HL-60 (cell line): ENCODE results near the gene TYRP1.

ENCODE experiments used
- POLR2AphosphoS5 ChIP-seq: IDR thresholded peaks from 2 replicates; pipeline ENCODE4 v1.6.1; 2012; ENCODE audit warnings: low read depth
- TF ChIP-seq, protein P1 (sequence below): IDR thresholded peaks from one replicate; pipeline ENCODE4 v1.5.1; 2011; ENCODE audit warnings: low read length, control low read depth, inconsistent platforms; ENCODE audit not compliant: insufficient read depth
- TF ChIP-seq, protein P2 (sequence below): IDR thresholded peaks from 2 replicates; pipeline ENCODE4 v1.6.1; 2012; ENCODE audit warnings: low read depth; ENCODE audit not compliant: insufficient replicate concordance

DNA sequence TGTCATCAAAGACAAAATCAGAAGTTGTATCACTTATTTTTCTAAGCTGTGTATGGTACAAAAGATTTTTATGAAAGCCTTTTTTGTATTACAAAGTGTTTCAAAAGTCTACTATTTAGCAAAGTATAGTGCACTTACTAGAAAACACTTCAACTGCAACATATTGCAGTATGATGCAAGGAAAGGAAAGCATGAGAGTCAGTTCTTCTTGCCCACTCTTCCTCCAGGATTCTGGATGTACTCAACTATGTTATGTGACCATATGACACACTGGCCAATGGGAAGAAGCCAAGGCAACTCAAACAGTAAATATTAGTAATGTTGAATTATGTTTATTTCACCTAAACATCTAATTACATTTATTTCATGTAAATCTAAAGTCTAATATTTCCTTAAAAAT lies 49.5 kb upstream of the TYRP1 start:
- TF ChIP-seq, protein P1, sequence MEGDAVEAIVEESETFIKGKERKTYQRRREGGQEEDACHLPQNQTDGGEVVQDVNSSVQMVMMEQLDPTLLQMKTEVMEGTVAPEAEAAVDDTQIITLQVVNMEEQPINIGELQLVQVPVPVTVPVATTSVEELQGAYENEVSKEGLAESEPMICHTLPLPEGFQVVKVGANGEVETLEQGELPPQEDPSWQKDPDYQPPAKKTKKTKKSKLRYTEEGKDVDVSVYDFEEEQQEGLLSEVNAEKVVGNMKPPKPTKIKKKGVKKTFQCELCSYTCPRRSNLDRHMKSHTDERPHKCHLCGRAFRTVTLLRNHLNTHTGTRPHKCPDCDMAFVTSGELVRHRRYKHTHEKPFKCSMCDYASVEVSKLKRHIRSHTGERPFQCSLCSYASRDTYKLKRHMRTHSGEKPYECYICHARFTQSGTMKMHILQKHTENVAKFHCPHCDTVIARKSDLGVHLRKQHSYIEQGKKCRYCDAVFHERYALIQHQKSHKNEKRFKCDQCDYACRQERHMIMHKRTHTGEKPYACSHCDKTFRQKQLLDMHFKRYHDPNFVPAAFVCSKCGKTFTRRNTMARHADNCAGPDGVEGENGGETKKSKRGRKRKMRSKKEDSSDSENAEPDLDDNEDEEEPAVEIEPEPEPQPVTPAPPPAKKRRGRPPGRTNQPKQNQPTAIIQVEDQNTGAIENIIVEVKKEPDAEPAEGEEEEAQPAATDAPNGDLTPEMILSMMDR, result no peak
- no peak for TF ChIP-seq POLR2AphosphoS5
- TF ChIP-seq, protein P2, sequence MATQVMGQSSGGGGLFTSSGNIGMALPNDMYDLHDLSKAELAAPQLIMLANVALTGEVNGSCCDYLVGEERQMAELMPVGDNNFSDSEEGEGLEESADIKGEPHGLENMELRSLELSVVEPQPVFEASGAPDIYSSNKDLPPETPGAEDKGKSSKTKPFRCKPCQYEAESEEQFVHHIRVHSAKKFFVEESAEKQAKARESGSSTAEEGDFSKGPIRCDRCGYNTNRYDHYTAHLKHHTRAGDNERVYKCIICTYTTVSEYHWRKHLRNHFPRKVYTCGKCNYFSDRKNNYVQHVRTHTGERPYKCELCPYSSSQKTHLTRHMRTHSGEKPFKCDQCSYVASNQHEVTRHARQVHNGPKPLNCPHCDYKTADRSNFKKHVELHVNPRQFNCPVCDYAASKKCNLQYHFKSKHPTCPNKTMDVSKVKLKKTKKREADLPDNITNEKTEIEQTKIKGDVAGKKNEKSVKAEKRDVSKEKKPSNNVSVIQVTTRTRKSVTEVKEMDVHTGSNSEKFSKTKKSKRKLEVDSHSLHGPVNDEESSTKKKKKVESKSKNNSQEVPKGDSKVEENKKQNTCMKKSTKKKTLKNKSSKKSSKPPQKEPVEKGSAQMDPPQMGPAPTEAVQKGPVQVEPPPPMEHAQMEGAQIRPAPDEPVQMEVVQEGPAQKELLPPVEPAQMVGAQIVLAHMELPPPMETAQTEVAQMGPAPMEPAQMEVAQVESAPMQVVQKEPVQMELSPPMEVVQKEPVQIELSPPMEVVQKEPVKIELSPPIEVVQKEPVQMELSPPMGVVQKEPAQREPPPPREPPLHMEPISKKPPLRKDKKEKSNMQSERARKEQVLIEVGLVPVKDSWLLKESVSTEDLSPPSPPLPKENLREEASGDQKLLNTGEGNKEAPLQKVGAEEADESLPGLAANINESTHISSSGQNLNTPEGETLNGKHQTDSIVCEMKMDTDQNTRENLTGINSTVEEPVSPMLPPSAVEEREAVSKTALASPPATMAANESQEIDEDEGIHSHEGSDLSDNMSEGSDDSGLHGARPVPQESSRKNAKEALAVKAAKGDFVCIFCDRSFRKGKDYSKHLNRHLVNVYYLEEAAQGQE, result no peak
